H1 (cell line): ENCODE results near the gene SEMA3B. TPM values are rescaled to one million over a fixed set of nuclear protein-coding genes. Genes with fewer than 3 reads are reported as not detected.

Experiments
- CTCF ChIA-PET: fragments of 300-600 bp; sonication (Branson Sonifier 250); formaldehyde crosslinking; loops from one replicate; lab custom pipeline; 2021; ENCODE audit not compliant: partially characterized antibody; lab: Charles Lee
- POLR2A ChIA-PET: fragments of 300-600 bp; sonication (Branson Sonifier 250); formaldehyde crosslinking; loops from one replicate; lab custom pipeline; 2021; ENCODE audit warnings: inconsistent platforms; ENCODE audit not compliant: partially characterized antibody; lab: Charles Lee
- DNase-seq, 2 experiments: peaks; one replicate each; pipeline versions ENCODE4 v3.0.0 to v3.0.0-alpha.2; 2010 to 2022; ENCODE audit warnings: low spot score in 2 of 2, low read depth in 1 of 2, mixed read lengths in 1 of 2
- FAIRE-seq: peaks from 2 replicates; lab custom pipeline; 2011; peaks lifted over from hg19 to GRCh38; lab: Jason Lieb, UNC
- H2AFZ ChIP-seq: 2 replicates; pipeline ENCODE4 v1.8.1; 2012; ENCODE audit warnings: low read length, inconsistent platforms
- H2AK5ac ChIP-seq: 2 replicates; pipeline ENCODE4 v1.6.1; 2013; ENCODE audit warnings: low read depth, low read length
- H2BK120ac ChIP-seq: replicated peaks from 2 replicates; pipeline ENCODE3; 2013; ENCODE audit warnings: low read depth, low read length, inconsistent platforms
- H2BK12ac ChIP-seq: 2 replicates; pipeline ENCODE4 v1.6.1; 2013; ENCODE audit warnings: low read depth, low read length
- H2BK15ac ChIP-seq: 2 replicates; pipeline ENCODE4 v1.6.1; 2013; ENCODE audit warnings: low read length
- H2BK20ac ChIP-seq: 2 replicates; pipeline ENCODE4 v1.6.1; 2013; ENCODE audit warnings: low read length
- H2BK5ac ChIP-seq: 2 replicates; pipeline ENCODE4 v1.6.1; 2013; ENCODE audit warnings: low read depth, low read length
- H3K14ac ChIP-seq: 2 replicates; pipeline ENCODE4 v1.6.1; 2013; ENCODE audit warnings: inconsistent platforms; ENCODE audit not compliant: insufficient read length
- H3K18ac ChIP-seq: 2 replicates; pipeline ENCODE4 v1.6.1; 2013; ENCODE audit warnings: low read length; ENCODE audit errors: extremely low read depth
- H3K23ac ChIP-seq: 2 replicates; pipeline ENCODE4 v1.6.1; 2013; ENCODE audit warnings: inconsistent platforms; ENCODE audit not compliant: insufficient read length
- H3K23me2 ChIP-seq: 2 replicates; pipeline ENCODE4 v1.6.1; 2013; ENCODE audit warnings: low read depth, low read length
- H3K27ac ChIP-seq: 2 replicates; pipeline ENCODE4 v1.6.1; 2011; ENCODE audit warnings: low read depth, low read length, inconsistent platforms
- H3K27me3 ChIP-seq, 4 experiments: replicated peaks in 1 of 4; 1 replicate in 1 of 4; 2 replicates in 3 of 4; pipeline versions ENCODE4 v1.6.1 to v1.8.1; 2011 to 2013; ENCODE audit warnings: low read length in 3 of 4, mild to moderate bottlenecking in 3 of 4, inconsistent platforms in 2 of 4, mixed read lengths in 2 of 4, moderate library complexity in 1 of 4; ENCODE audit not compliant: control insufficient read depth in 3 of 4, insufficient read depth in 3 of 4; ENCODE audit errors: extremely low read depth in 1 of 4
- H3K36me3 ChIP-seq, 4 experiments: 2 replicates each; pipeline versions ENCODE4 v1.6.1 to v1.8.1; 2011 to 2013; ENCODE audit warnings: mild to moderate bottlenecking in 4 of 4, low read length in 3 of 4, moderate library complexity in 2 of 4, control low read depth in 1 of 4, inconsistent platforms in 1 of 4; ENCODE audit not compliant: insufficient read depth in 4 of 4, control insufficient read depth in 2 of 4
- H3K4ac ChIP-seq: replicated peaks from 2 replicates; pipeline ENCODE3; 2013; ENCODE audit warnings: low read length, low read depth, mixed read lengths, inconsistent platforms; ENCODE audit not compliant: insufficient read length
- H3K4me1 ChIP-seq, 4 experiments: replicated peaks in 1 of 4; 1 replicate in 1 of 4; 2 replicates in 3 of 4; pipeline versions ENCODE4 v1.6.1 to v1.8.1; 2011 to 2013; ENCODE audit warnings: low read length in 3 of 4, inconsistent platforms in 2 of 4, mixed read lengths in 1 of 4; ENCODE audit not compliant: insufficient read depth in 4 of 4, control insufficient read depth in 3 of 4
- H3K4me2 ChIP-seq, 2 experiments: 2 replicates each; pipeline versions ENCODE4 v1.6.1 to v1.8.1; 2011 to 2013; ENCODE audit warnings: low read depth in 2 of 2, low read length in 2 of 2, control low read depth in 1 of 2, inconsistent platforms in 1 of 2, mild to moderate bottlenecking in 1 of 2; ENCODE audit not compliant: insufficient read depth in 1 of 2
- H3K4me3 ChIP-seq, 4 experiments: fragments of 200-600, 300-600 bp in 1 of 4; sonication (generic), shearing (Covaris generic), sonication (Bioruptor Twin) in 1 of 4; 2 replicates each; pipeline versions ENCODE4 v1.5.1 to v1.8.1; 2011 to 2016; ENCODE audit warnings: low read length in 4 of 4, low read depth in 3 of 4, control low read depth in 2 of 4, inconsistent platforms in 2 of 4, mild to moderate bottlenecking in 2 of 4, mixed read lengths in 1 of 4, moderate library complexity in 1 of 4; ENCODE audit not compliant: insufficient read depth in 2 of 4; ENCODE audit errors: extremely low read depth in 1 of 4
- H3K56ac ChIP-seq: replicated peaks from 2 replicates; pipeline ENCODE3; 2013; ENCODE audit warnings: low read depth, mild to moderate bottlenecking, mixed read lengths, low read length, inconsistent platforms; ENCODE audit not compliant: insufficient read length
- H3K79me1 ChIP-seq: 2 replicates; pipeline ENCODE4 v1.6.1; 2013; ENCODE audit warnings: low read depth, low read length, control low read depth
- H3K79me2 ChIP-seq, 2 experiments: 2 replicates each; pipeline versions ENCODE4 v1.6.1 to v1.8.1; 2012 to 2013; ENCODE audit warnings: low read length in 2 of 2, mild to moderate bottlenecking in 2 of 2, inconsistent platforms in 1 of 2; ENCODE audit not compliant: insufficient read depth in 2 of 2, control insufficient read depth in 1 of 2
- H3K9ac ChIP-seq, 4 experiments: replicated peaks in 1 of 4; 1 replicate in 1 of 4; 2 replicates in 3 of 4; pipeline versions ENCODE4 v1.6.1 to v1.8.1; 2011 to 2013; ENCODE audit warnings: low read depth in 3 of 4, low read length in 3 of 4, control low read depth in 2 of 4, mild to moderate bottlenecking in 2 of 4, moderate library complexity in 2 of 4, inconsistent platforms in 1 of 4; ENCODE audit errors: extremely low read depth in 1 of 4
- H3K9me3 ChIP-seq, 2 experiments: 2 replicates each; pipeline versions ENCODE4 v1.6.1 to v1.8.1; 2012 to 2013; ENCODE audit warnings: mild to moderate bottlenecking in 2 of 2, moderate library complexity in 2 of 2, control low read depth in 1 of 2, inconsistent platforms in 1 of 2, low read depth in 1 of 2, low read length in 1 of 2, mixed read lengths in 1 of 2; ENCODE audit not compliant: insufficient read depth in 2 of 2
- H4K20me1 ChIP-seq, 2 experiments: replicated peaks in 1 of 2; 2 replicates each; pipeline versions ENCODE3 to v1.8.1; 2011 to 2013; ENCODE audit warnings: inconsistent platforms in 2 of 2, low read length in 2 of 2, mild to moderate bottlenecking in 1 of 2; ENCODE audit not compliant: insufficient read depth in 2 of 2, control insufficient read depth in 1 of 2
- H4K5ac ChIP-seq: 2 replicates; pipeline ENCODE4 v1.6.1; 2013; ENCODE audit warnings: low read length, low read depth, mixed read lengths, inconsistent platforms; ENCODE audit not compliant: insufficient read length
- H4K8ac ChIP-seq: 2 replicates; pipeline ENCODE4 v1.8.0; 2013; ENCODE audit warnings: mild to moderate bottlenecking, moderate library complexity, low read length, inconsistent platforms; ENCODE audit not compliant: insufficient read depth; ENCODE audit errors: extremely low read depth
- H4K91ac ChIP-seq: replicated peaks from 2 replicates; pipeline ENCODE3; 2013; ENCODE audit warnings: low read length, mixed read lengths, inconsistent platforms; ENCODE audit not compliant: insufficient read length
- ATF3 ChIP-seq: IDR thresholded peaks from 2 replicates; pipeline ENCODE4 v1.6.1; 2011; ENCODE audit warnings: low read depth, mild to moderate bottlenecking, low read length; ENCODE audit not compliant: insufficient read depth
- CBX8 ChIP-seq: fragments of 300-800, 300-1000 bp; sonication (generic); IDR thresholded peaks from 2 replicates; pipeline ENCODE4 v1.7.1; 2016; ENCODE audit warnings: low read depth, low read length, borderline replicate concordance
- KDM5A ChIP-seq: fragments of 200-600 bp; IDR thresholded peaks from 2 replicates; pipeline ENCODE4 v1.7.1; 2012; ENCODE audit warnings: mild to moderate bottlenecking, low read length, inconsistent platforms, mixed read lengths
- PHF8 ChIP-seq: fragments of 200-600 bp; sonication (generic); conservative IDR thresholded peaks from 2 replicates; pipeline ENCODE4 v1.7.1; 2012; ENCODE audit warnings: low read depth, mild to moderate bottlenecking, inconsistent platforms, low read length, moderate library complexity
- POLR2A ChIP-seq, 2 experiments: IDR thresholded peaks; 1 replicate in 1 of 2; 2 replicates in 1 of 2; pipeline ENCODE4 v1.6.1; 2011; ENCODE audit warnings: low read depth in 2 of 2, low read length in 2 of 2, mild to moderate bottlenecking in 2 of 2; ENCODE audit errors: control extremely low read depth in 1 of 2
- WGBS, 2 experiments: shearing (Covaris generic) in 1 of 2; methylation state at CpG; one replicate each; pipeline versions ENCODE4 v1.1.6 to v1.1.7; 2013 to 2015; ENCODE audit warnings: low lambda C conversion rate in 2 of 2, mixed read lengths in 2 of 2, inconsistent platforms in 1 of 2, low coverage in 1 of 2, missing lambda C conversion rate in 1 of 2; ENCODE audit not compliant: insufficient replicate concordance in 2 of 2, insufficient coverage in 1 of 2, insufficient read length in 1 of 2; ENCODE audit errors: extremely low coverage in 1 of 2, missing lambda C conversion rate in 1 of 2; 5-methylcytosine and 5-hydroxymethylcytosine counted together
- polyA plus RNA-seq, 7 experiments: library from polyadenylated mRNA; depleted of rRNA in 3 of 7; stranded (reverse) in 5 of 7; unstranded in 2 of 7; fragments of >200 nt in 5 of 7; fragments of 200-250 nt in 2 of 7; gene quantifications; 1 replicate in 5 of 7; 2 replicates in 1 of 7; 4 replicates in 1 of 7; pipeline versions ENCODE4 v1.2.1 to v1.2.3, GENCODE V29; 2011 to 2013; ENCODE audit warnings: missing spikeins in 2 of 7, mixed read lengths in 2 of 7
- total RNA-seq: library from RNA; stranded (reverse); fragmentation: NEBNext Ultra II Directional; extraction: Animal tissue kit (Norgen Biotek cat#: 25700); gene quantifications from 2 replicates; pipeline ENCODE4 v1.2.1, GENCODE V29; 2021

Gene SEMA3B
- total and polyA plus RNA-seq, 2 of the 8 experiments (the other 6 are each of a cell fraction or from before 2014, with no cell fraction given), result 3.0 to 4.7 TPM

GRCh38 chr3:50230104-50230793 is 38.7 kb upstream of the SEMA3B start:
- CTCF ChIA-PET, result interaction anchor here (1.0 to 48.1 kb wide), 6 partner anchors 8 to 94 kb away, joined by 4 to 2149 read pairs (median 320); partner anchors contain the start of genes GNAI2, GNAT1, LSMEM2 and SEMA3B
- no peaks in the 10 kb centered on the region for H3K79me2 ChIP-seq
- TF ChIP-seq ATF3 (no peak), KDM5A (no peak), POLR2A (IDR thresholded peaks at IDR 0.05; ENCODE audit: control extremely low read depth in 1 of 2, low read depth in 2 of 2, low read length in 2 of 2) (no peak), CBX8 (no peak), PHF8 (no peak)

More at GRCh38 chr3:50230104-50230793, 38.7 kb upstream of the SEMA3B start:
- peak overlapping the region; percentile 46; the same call in 1 of the 2 replicates for H2BK15ac ChIP-seq
- H3K4ac ChIP-seq, result no peak overlapping the region
- no peak overlapping the region for H2AK5ac ChIP-seq
- H3K4me2 ChIP-seq, result no peak overlapping the region
- no peak overlapping the region for H3K56ac ChIP-seq
- 87% methylated on average over 8 of the region's 8 CpGs; no CpG with 5 or more reads in 1 of the 2 experiments for WGBS, 2 experiments
- POLR2A ChIA-PET, result interaction anchor here (0.8 to 6.5 kb wide), 8 partner anchors 7 to 37 kb away, joined by 3 to 41 read pairs (median 4); partner anchors contain the start of gene GNAI2
- H4K8ac ChIP-seq, result peak overlapping the region; percentile 36; the same call in 1 of the 2 replicates
- no peak overlapping the region for H3K18ac ChIP-seq
- H3K36me3 ChIP-seq, result no peaks in the 10 kb centered on the region
- H3K79me1 ChIP-seq, result no peaks in the 10 kb centered on the region
- no peak overlapping the region for H3K14ac ChIP-seq
- no peak overlapping the region for H2AFZ ChIP-seq
- no peak overlapping the region for H4K5ac ChIP-seq
- peak overlapping the region; percentile 16; the same call in 1 of the 2 replicates for H2BK5ac ChIP-seq
- DNase-seq (no peak), FAIRE-seq (no peak)
- H3K27ac ChIP-seq, result no peak overlapping the region
- H3K4me1 ChIP-seq, result peaks cover 0 to 20% (median 8%) of the 10 kb centered on the region in 4 experiments; a peak in 6 of 7 replicates
- H3K23ac ChIP-seq, result no peak overlapping the region
- H4K91ac ChIP-seq, result no peak overlapping the region
- 0 out of 2 replicates have a peak overlapping the region, but pooled peaks have one; percentile 72 for H2BK20ac ChIP-seq
- no peak overlapping the region for H2BK120ac ChIP-seq
- H3K27me3 ChIP-seq, result peaks cover 0 to 3% (median 1%) of the 10 kb centered on the region in 4 experiments; a peak in 4 of 7 replicates
- peaks cover 13% of the 10 kb centered on the region; the same call in 1 of the 2 replicates for H3K23me2 ChIP-seq
- peaks cover 0 to 3% of the 10 kb centered on the region in 2 experiments for H4K20me1 ChIP-seq
- 0 out of 2 replicates have a peak overlapping the region, but pooled peaks have one; percentile 50 for H2BK12ac ChIP-seq
- H3K4me3 ChIP-seq, result no peak overlapping the region
- peak overlapping the region in 1 of 4 experiments; percentile 28; a peak in 2 of 7 replicates for H3K9ac ChIP-seq
- no peaks in the 10 kb centered on the region for H3K9me3 ChIP-seq
